HepG2 (cell line): ENCODE results near the gene IGBP1. TPM values are rescaled to one million over a fixed set of nuclear protein-coding genes. Genes with fewer than 3 reads are reported as not detected.

ENCODE experiments used
- ATAC-seq: fragments of 200-7000 bp; cut with Tn5 transposase; 3 replicates; pipeline ENCODE4 v1.9.1; 2020; ENCODE audit warnings: mild to moderate bottlenecking, moderate library complexity
- BruUV-seq: library from RNA; stranded (reverse); fragments of 400-500 nt; replicated peaks from 2 replicates; lab custom pipeline; 2021; lab: Mats Ljungman, UMichigan
- CTCF ChIA-PET: fragments of 300-600 bp; formaldehyde crosslinking; extraction: SDS; loops from one replicate; lab custom pipeline; 2021; ENCODE audit warnings: low total read pairs, inconsistent platforms, low intra/inter-chr PET ratio; lab: Yijun Ruan, JAX
- POLR2A ChIA-PET: fragments of 350-600 bp; sonication (Branson Sonifier 250); formaldehyde crosslinking; loops from one replicate; lab custom pipeline; 2020; ENCODE audit warnings: antibody characterized with exemption, inconsistent platforms; lab: Yijun Ruan, JAX
- DNase-seq: peaks from one replicate; pipeline ENCODE4 v3.0.0-alpha.2; 2015; ENCODE audit warnings: low spot score
- FAIRE-seq: peaks from 3 replicates; lab custom pipeline; 2011; peaks lifted over from hg19 to GRCh38; lab: Jason Lieb, UNC
- H2AFZ ChIP-seq: one replicate; pipeline ENCODE4 v1.6.1; 2011; ENCODE audit warnings: low read length, inconsistent platforms
- H3K27ac ChIP-seq: fragments of 300-600 bp; 3 replicates; pipeline ENCODE4 v1.8.0; 2011; ENCODE audit warnings: mixed run types, mild to moderate bottlenecking, mixed read lengths, low read length, inconsistent platforms; ENCODE audit not compliant: insufficient read depth; ENCODE audit errors: extremely low read length
- H3K27me3 ChIP-seq, 2 experiments: fragments of 200-600 bp in 1 of 2; 2 replicates in 1 of 2; 3 replicates in 1 of 2; pipeline versions ENCODE4 v1.6.0 to v1.8.0; 2011; ENCODE audit warnings: low read length in 2 of 2, mild to moderate bottlenecking in 2 of 2, moderate library complexity in 2 of 2, inconsistent platforms in 1 of 2; ENCODE audit not compliant: insufficient read depth in 2 of 2, control insufficient read depth in 1 of 2
- H3K36me3 ChIP-seq, 2 experiments: fragments of 200-600 bp in 1 of 2; replicated peaks in 1 of 2; 2 replicates in 1 of 2; 3 replicates in 1 of 2; pipeline versions ENCODE4 v1.5.1 to v1.8.0; 2011; ENCODE audit warnings: low read length in 2 of 2, inconsistent platforms in 1 of 2; ENCODE audit not compliant: insufficient read depth in 2 of 2, control insufficient read depth in 1 of 2
- H3K4me1 ChIP-seq: 2 replicates; pipeline ENCODE4 v1.5.1; 2012; ENCODE audit warnings: low read length, inconsistent platforms; ENCODE audit not compliant: insufficient read depth
- H3K4me2 ChIP-seq: 2 replicates; pipeline ENCODE4 v1.6.0; 2011; ENCODE audit warnings: low read depth, low read length, inconsistent platforms
- H3K4me3 ChIP-seq, 3 experiments: fragments of 200-600 bp in 1 of 3; sonication (generic), shearing (Covaris generic) in 1 of 3; replicated peaks in 1 of 3; 2 replicates each; pipeline ENCODE4 v1.5.1; 2011 to 2016; ENCODE audit warnings: low read length in 3 of 3, inconsistent platforms in 2 of 3, low read depth in 2 of 3, mild to moderate bottlenecking in 2 of 3, control low read depth in 1 of 3, mixed read lengths in 1 of 3; ENCODE audit not compliant: insufficient read depth in 1 of 3
- H3K79me2 ChIP-seq: one replicate; pipeline ENCODE4 v1.6.1; 2011; ENCODE audit warnings: low read length, inconsistent platforms; ENCODE audit not compliant: insufficient read depth
- H3K9ac ChIP-seq: 2 replicates; pipeline ENCODE4 v1.6.0; 2011; ENCODE audit warnings: mild to moderate bottlenecking, low read depth, low read length, inconsistent platforms; ENCODE audit not compliant: insufficient read depth
- H3K9me3 ChIP-seq: 2 replicates; pipeline ENCODE4 v1.5.1; 2012; ENCODE audit warnings: mild to moderate bottlenecking, low read length
- H4K20me1 ChIP-seq: 2 replicates; pipeline ENCODE4 v1.6.0; 2011; ENCODE audit warnings: inconsistent platforms, mild to moderate bottlenecking, low read length, moderate library complexity; ENCODE audit not compliant: insufficient read depth
- ADNP ChIP-seq: sonication (generic); formaldehyde crosslinking; IDR thresholded peaks from 2 replicates; pipeline ENCODE4 v1.4.0; 2020; ENCODE audit warnings: missing genetic modification reagents
- AKAP8 ChIP-seq: sonication (generic); formaldehyde crosslinking; IDR thresholded peaks from 2 replicates; pipeline ENCODE4 v1.5.1; 2020; ENCODE audit warnings: mild to moderate bottlenecking, missing genetic modification reagents
- CENPX ChIP-seq: sonication (generic); formaldehyde crosslinking; IDR thresholded peaks from 2 replicates; pipeline ENCODE4 v1.9.0; 2021; ENCODE audit warnings: mild to moderate bottlenecking, missing genetic modification reagents, moderate library complexity
- FOXA1 ChIP-seq, 2 experiments: fragments of 450-650 bp in 1 of 2; sonication (generic) in 1 of 2; formaldehyde crosslinking in 1 of 2; IDR thresholded peaks; 2 replicates each; pipeline versions ENCODE4 v1.4.0 to v1.6.1; 2016 to 2020; ENCODE audit warnings: missing genetic modification reagents in 1 of 2
- GABPA ChIP-seq, 2 experiments: IDR thresholded peaks; 2 replicates each; pipeline ENCODE4 v1.6.1; 2011 to 2016; ENCODE audit warnings: low read depth in 2 of 2, low read length in 1 of 2, missing biosample characterization in 1 of 2, missing genetic modification characterization in 1 of 2
- GATAD1 ChIP-seq: IDR thresholded peaks from 2 replicates; pipeline ENCODE4 v1.6.1; 2016; ENCODE audit warnings: missing genetic modification reagents, missing compliant biosample characterization
- RXRB ChIP-seq: IDR thresholded peaks from 2 replicates; pipeline ENCODE4 v1.6.1; 2016; ENCODE audit warnings: borderline replicate concordance, missing genetic modification reagents, missing compliant biosample characterization
- SAP130 ChIP-seq: IDR thresholded peaks from 2 replicates; pipeline ENCODE4 v1.6.1; 2016; ENCODE audit warnings: low read depth
- ZNF484 ChIP-seq: sonication (generic); formaldehyde crosslinking; IDR thresholded peaks from 2 replicates; pipeline ENCODE4 v1.5.1; 2020; ENCODE audit warnings: mild to moderate bottlenecking, low read depth, missing genetic modification reagents, borderline replicate concordance
- ZNF687 ChIP-seq: sonication (generic); formaldehyde crosslinking; IDR thresholded peaks from 2 replicates; pipeline ENCODE4 v1.5.1; 2020; ENCODE audit warnings: mild to moderate bottlenecking, missing genetic modification reagents, moderate library complexity
- ZSCAN20 ChIP-seq: sonication (generic); formaldehyde crosslinking; IDR thresholded peaks from 2 replicates; pipeline ENCODE4 v1.4.0; 2020; ENCODE audit warnings: missing genetic modification reagents, mild to moderate bottlenecking, borderline replicate concordance
- WGBS: methylation state at CpG from one replicate; pipeline ENCODE4 v1.1.6; 2017; ENCODE audit warnings: low lambda C conversion rate; 5-methylcytosine and 5-hydroxymethylcytosine counted together
- in situ Hi-C: cut with HindIII; loops from 2 replicates; pipeline ENCODE4 v1.10.0; 2017; ENCODE audit warnings: low pct_unique_long_range_greater_than_20kb; ENCODE audit not compliant: extremely low pct_ligation_motif_present
- intact Hi-C: fragments of 100-400 bp; cut with micrococcal nuclease; formaldehyde crosslinking; loops from one replicate; pipeline ENCODE4 v1.10.0; 2022; ENCODE audit not compliant: unreplicated experiment
- polyA plus RNA-seq, 8 experiments: library from polyadenylated mRNA; depleted of rRNA in 3 of 8; stranded (reverse) in 7 of 8; unstranded in 1 of 8; fragments of >200 nt; fragmentation: Illumina TruSeq in 4 of 8; extraction: Trizol in 4 of 8; gene quantifications; 2 replicates each; pipeline versions ENCODE4 v1.2.1 to v1.2.3, GENCODE V29; 2011 to 2016; ENCODE audit warnings: low read depth in 4 of 8, missing spikeins in 1 of 8, mixed read lengths in 1 of 8; ENCODE audit not compliant: insufficient read depth in 1 of 8
- total RNA-seq, 5 experiments: library from RNA; depleted of rRNA; stranded (reverse); fragments of >200 nt; fragmentation: Illumina TruSeq; extraction: Trizol; gene quantifications; 2 replicates each; pipeline ENCODE4 v1.2.3, GENCODE V29; 2016; ENCODE audit warnings: low read depth in 1 of 5

The IGBP1 gene
- total and polyA plus RNA-seq, 2 of the 13 experiments (the other 11 are each of a cell fraction or from before 2014, with no cell fraction given) = 59.3 to 103 TPM

GRCh38 chrX:70132877-70133302, 357 bp upstream of the IGBP1 start:
- DNase-seq (no peak), FAIRE-seq (no peak), ATAC-seq (no peak)
- Histone ChIP-seq H3K4me2 (peak overlapping the region; percentile 81), H3K9me3 (no peaks in the 10 kb centered on the region), H2AFZ (peak overlapping the region; percentile 72), H3K36me3 (no peaks in the 10 kb centered on the region), H3K27me3 (no peaks in the 10 kb centered on the region; a peak in 1 of 5 replicates), H3K4me3 (peak overlapping the region; percentile 69 to 78 (median 77)), H3K79me2 (peaks cover 17% of the 10 kb centered on the region), H3K9ac (peak overlapping the region; percentile 83), H3K27ac (peak overlapping the region; percentile 97), H3K4me1 (peaks cover 42% of the 10 kb centered on the region), H4K20me1 (no peaks in the 10 kb centered on the region)
- no TSS peak for BruUV-seq
- intact Hi-C loops (loop anchor here (1.0 kb wide), 1 partner anchor 128 kb away; no protein-coding TSS in a partner anchor), in situ Hi-C loops (no loop called here)
- POLR2A ChIA-PET = interaction anchor here (1.0 to 1.6 kb wide), 6 partner anchors 9 to 632 kb away, joined by 3 to 8 read pairs (median 4); partner anchors contain the start of genes KIF4A and PDZD11
- TF ChIP-seq ADNP (no peak), GATAD1 (CRISPR knock-in tag) (peak; percentile 58; the same call in 1 of the 2 replicates), RXRB (no peak), GABPA (IDR thresholded peaks at IDR 0.05; ENCODE audit: low read depth, low read length) (no peak; the same call in 1 of the 2 replicates), GABPA (CRISPR knock-in tag; IDR thresholded peaks at IDR 0.05; ENCODE audit: low read depth) (peak; percentile 64; the same call in 1 of the 2 replicates)
- 2% methylated on average over 8 of the region's 8 CpGs for WGBS
- CTCF ChIA-PET = no interaction called here

GRCh38 chrX:70134116-70134477, 850 bp downstream of the IGBP1 start:
- Histone ChIP-seq H4K20me1 (no peaks in the 10 kb centered on the region), H3K4me1 (peaks cover 32% of the 10 kb centered on the region), H3K9me3 (no peaks in the 10 kb centered on the region), H3K4me2 (peak overlapping the region; percentile 77), H3K27ac (peak overlapping the region; percentile 97), H3K79me2 (peaks cover 17% of the 10 kb centered on the region), H3K36me3 (no peaks in the 10 kb centered on the region), H3K4me3 (peak overlapping the region; percentile 69 to 78 (median 78)), H3K27me3 (no peaks in the 10 kb centered on the region; a peak in 1 of 5 replicates), H2AFZ (no peak overlapping the region), H3K9ac (peak overlapping the region; percentile 83)
- peak; percentile 3 for DNase-seq
- CTCF ChIA-PET = no interaction called here
- TSS peak; percentile 70 for BruUV-seq
- peak; percentile 47 for ATAC-seq
- 0% methylated on average over 3 of the region's 12 CpGs for WGBS
- peak; percentile 44 for FAIRE-seq
- in situ Hi-C loops = no loop called here
- intact Hi-C loops = no loop called here
- POLR2A ChIA-PET = interaction anchor here (1.0 to 1.6 kb wide), 5 partner anchors 8 to 631 kb away, joined by 3 to 8 read pairs (median 4); partner anchors contain the start of genes KIF4A and PDZD11
- TF ChIP-seq ZNF687 (no peak), FOXA1 (IDR thresholded peaks at IDR 0.05) (no peak), FOXA1 (CRISPR knock-in tag; IDR thresholded peaks at IDR 0.05) (peak; percentile 80), CENPX (CRISPR knock-in tag) (no peak), AKAP8 (CRISPR knock-in tag) (no peak), ZSCAN20 (CRISPR knock-in tag) (no peak), SAP130 (CRISPR knock-in tag) (peak; percentile 2; the same call in 1 of the 2 replicates), ZNF484 (no peak)
